ENCODE measurements around the gene SMIM33. TPM values are rescaled to one million over a fixed set of nuclear protein-coding genes. Genes with fewer than 3 reads are reported as not detected.
A peak's percentile ranks its signal among the peaks of the same experiment; 100 is the strongest.
"Not testable (repeated sequence)": the region's sequence is repeated elsewhere in the genome, so short reads cannot be mapped to it uniquely, and the experiment has no call there.

Gene SMIM33
- total RNA-seq, 1 donor from 2014 or later, result not detected

DNA sequence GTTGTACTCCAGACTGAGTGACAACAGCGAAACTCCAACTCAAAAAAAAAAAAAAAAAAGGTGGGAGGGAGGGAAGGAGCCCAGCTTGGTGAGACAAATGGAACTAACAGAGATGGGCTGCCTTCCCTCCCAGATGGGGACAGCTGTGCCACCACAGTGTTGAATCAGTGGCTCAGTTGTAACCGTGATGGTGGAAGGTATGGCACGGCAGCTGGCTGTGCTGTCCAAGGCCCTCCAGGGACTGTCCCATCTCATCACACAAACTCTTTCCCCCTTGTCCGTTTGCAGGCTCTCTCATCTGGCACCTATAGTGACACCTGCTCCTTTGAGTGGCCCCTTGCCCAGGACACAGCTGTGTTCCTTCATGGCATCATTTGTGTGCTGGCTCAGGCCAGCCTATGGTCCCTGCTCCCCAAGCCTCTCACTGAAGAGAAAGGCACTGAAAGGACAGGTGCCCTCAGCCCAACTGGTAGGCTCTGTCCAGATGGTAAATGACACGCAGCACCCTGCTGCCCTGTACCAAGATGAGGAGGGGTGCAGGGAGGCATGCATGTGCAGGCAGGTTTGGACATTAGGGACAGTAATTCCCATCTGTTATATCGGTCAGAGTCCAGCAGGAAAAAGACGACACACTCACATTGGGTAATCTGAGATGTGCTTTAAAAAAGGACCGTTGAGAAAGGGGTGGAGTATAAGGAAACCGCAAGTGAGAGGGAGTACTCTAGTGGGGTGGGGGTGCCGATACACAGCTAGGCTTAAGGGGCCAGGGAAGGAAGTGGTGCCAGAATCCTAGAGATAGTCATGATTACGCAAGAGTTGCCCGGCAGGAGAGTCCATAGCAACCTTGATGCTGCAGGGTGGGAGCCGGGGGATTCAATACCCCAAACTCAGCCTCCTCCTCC lies 4.3 kb downstream of the SMIM33 start:
- DNase-seq, result no peak
- TF ChIP-seq, protein P1, sequence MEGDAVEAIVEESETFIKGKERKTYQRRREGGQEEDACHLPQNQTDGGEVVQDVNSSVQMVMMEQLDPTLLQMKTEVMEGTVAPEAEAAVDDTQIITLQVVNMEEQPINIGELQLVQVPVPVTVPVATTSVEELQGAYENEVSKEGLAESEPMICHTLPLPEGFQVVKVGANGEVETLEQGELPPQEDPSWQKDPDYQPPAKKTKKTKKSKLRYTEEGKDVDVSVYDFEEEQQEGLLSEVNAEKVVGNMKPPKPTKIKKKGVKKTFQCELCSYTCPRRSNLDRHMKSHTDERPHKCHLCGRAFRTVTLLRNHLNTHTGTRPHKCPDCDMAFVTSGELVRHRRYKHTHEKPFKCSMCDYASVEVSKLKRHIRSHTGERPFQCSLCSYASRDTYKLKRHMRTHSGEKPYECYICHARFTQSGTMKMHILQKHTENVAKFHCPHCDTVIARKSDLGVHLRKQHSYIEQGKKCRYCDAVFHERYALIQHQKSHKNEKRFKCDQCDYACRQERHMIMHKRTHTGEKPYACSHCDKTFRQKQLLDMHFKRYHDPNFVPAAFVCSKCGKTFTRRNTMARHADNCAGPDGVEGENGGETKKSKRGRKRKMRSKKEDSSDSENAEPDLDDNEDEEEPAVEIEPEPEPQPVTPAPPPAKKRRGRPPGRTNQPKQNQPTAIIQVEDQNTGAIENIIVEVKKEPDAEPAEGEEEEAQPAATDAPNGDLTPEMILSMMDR (IDR thresholded peaks at IDR 0.05), result no peak
- Histone ChIP-seq H3K4me1 (peaks cover 62% of the 10 kb centered on the region), H3K27me3 (ENCODE audit: low read depth) (no peaks in the 10 kb centered on the region), H3K9me3 (no peaks in the 10 kb centered on the region), H3K4me3 (no peak overlapping the region), H3K36me3 (peaks cover 55% of the 10 kb centered on the region), H3K27ac (peak overlapping the region; percentile 24)
- intact Hi-C loops (cut with DNase I), result no loop called here
- peak; percentile 71 to 83 for ATAC-seq

DNA sequence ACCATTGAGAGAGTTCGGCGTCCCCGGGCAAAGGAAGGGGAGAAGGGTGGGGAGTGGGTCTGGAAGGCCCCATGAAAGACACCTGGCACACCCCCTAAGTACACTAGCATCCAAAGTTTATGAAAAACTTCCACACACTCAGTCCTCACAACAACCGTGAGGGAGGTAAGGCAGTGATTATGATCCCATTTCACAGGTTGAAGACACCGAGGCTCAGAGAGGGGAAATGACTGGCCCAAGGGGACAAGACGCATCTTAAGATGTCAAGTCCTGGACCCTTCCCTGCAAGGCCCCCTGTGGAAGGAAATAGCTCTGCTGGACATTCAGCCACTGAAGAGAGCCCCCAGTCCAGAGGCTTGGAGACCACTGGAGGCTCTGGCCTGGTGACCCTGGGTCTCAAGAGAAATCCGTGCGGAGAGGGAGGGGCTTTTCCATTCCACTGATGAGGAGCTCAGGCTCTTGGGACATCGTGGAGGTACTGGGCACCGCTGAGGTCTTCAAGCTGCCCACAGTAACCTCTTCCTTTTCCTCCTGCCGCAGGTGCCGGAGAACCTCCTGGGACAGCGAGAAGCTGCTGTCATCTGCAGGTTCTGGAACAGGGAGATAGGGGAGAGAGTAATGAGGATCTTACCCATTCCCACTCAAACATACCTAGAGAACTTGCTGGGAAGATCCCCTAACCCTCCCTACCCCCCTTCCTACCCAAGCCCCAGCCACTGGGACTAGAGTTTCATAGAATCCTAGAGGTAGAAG lies 5.2 kb downstream of the SMIM33 start:
- H3K27me3 ChIP-seq (ENCODE audit: low read depth), result no peaks in the 10 kb centered on the region
- ATAC-seq (no peak), DNase-seq (no peak)
- peak overlapping the region; percentile 38 for H3K27ac ChIP-seq
- H3K36me3 ChIP-seq, result peaks cover 63% of the 10 kb centered on the region
- intact Hi-C loops (cut with DNase I), result no loop called here
- no peak overlapping the region for H3K4me3 ChIP-seq
- TF ChIP-seq, protein P1 (IDR thresholded peaks at IDR 0.05), result no peak
- no peaks in the 10 kb centered on the region for H3K9me3 ChIP-seq
- peaks cover 64% of the 10 kb centered on the region for H3K4me1 ChIP-seq

DNA sequence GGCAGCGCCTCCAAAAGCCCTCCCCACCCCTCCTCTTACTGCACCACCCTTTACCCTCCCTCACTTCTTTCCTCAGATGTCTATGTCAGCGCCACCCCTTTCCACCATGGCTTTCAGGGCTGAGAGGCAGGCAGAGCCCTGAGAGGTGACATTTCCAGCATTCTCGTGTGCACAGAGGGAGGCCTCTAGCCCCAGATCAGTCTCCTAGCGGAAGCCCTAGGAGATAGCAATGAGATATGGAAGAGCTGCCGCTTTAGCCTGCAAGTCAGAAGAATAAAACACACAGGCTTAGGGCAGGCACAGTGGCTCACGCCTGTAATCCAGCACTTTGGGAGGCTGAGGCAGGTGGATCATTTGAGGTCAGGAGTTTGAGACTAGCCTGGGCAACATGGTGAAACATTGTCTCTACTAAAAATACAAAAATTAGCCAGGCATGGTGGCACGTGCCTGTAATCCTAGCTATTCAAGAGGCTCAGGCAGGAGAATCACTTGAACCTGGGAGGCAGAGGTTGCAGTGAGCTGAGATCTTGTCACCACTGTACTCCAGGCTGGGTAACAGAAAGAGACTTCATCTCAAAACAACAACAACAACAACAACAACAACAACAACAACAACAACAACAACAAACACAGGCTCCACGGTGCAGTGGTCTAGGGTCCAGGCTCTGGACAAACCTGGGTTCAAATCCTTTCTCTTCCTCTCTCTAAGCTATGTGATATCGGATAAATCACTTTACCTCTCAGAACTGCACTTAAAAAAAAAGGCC lies 8.0 kb downstream of the SMIM33 start:
- Histone ChIP-seq H3K4me1 (peaks cover 75% of the 10 kb centered on the region), H3K36me3 (peaks cover 63% of the 10 kb centered on the region)
- H3K27ac ChIP-seq; H3K9me3 ChIP-seq; H3K4me3 ChIP-seq; ATAC-seq; DNase-seq; intact Hi-C loops (cut with DNase I); H3K27me3 ChIP-seq (ENCODE audit: low read depth): not testable (repeated sequence)

DNA sequence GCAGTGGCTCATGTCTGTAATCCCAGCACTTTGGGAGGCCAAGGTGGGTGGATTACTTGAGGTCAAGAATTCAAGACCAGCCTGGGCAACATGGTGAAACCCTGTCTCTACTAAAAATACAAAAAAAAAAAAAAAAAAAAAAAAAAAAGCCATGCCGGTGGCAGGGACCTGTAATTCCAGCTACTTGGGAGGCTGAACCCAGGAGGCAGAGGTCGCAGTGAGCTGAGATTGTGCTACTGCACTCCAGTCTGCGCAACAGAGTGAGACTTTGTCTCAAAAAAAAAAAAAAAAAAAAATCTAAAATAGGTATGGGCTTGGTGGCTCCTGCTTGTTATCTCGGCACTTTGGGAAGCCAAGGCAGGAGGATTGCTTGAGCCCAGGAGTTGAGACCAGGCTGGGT lies 8.9 kb downstream of the SMIM33 start:
- H3K27ac ChIP-seq; H3K4me3 ChIP-seq; ATAC-seq; DNase-seq; intact Hi-C loops (cut with DNase I); H3K27me3 ChIP-seq (ENCODE audit: low read depth); H3K9me3 ChIP-seq: not testable (repeated sequence)
- H3K4me1 ChIP-seq, result peaks cover 66% of the 10 kb centered on the region
- H3K36me3 ChIP-seq, result peaks cover 60% of the 10 kb centered on the region

DNA sequence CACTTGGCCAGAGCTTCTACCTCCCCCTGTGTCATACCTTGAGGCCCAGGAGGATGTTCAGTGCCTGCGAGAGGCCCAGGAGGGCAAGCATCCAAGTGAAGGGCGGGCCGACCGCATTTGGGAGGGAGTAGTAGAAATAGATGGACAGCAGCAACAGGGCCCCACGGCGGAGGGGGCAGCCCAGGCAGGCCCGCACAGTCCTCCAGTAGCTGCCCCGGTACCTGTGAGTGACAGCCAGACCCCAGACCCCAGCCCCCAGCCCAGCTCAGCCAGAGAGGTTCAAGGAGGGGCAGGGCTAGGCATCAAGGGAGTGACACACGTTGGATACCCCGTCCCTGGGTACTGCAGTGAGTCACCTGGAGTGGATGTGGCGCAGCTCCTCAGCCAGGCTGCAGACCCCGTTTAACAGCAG lies 10.3 kb downstream of the SMIM33 start:
- H3K4me3 ChIP-seq, result peak overlapping the region; percentile 76
- TF ChIP-seq, protein P1 (IDR thresholded peaks at IDR 0.05), result no peak
- peaks cover 47% of the 10 kb centered on the region for H3K36me3 ChIP-seq
- intact Hi-C loops (cut with DNase I), result no loop called here
- H3K9me3 ChIP-seq, result no peaks in the 10 kb centered on the region
- H3K27ac ChIP-seq, result peak overlapping the region; percentile 99
- DNase-seq (peak; percentile 70), ATAC-seq (peak; percentile 32 to 43)
- no peaks in the 10 kb centered on the region for H3K27me3 ChIP-seq (ENCODE audit: low read depth)
- H3K4me1 ChIP-seq, result peaks cover 52% of the 10 kb centered on the region

DNA sequence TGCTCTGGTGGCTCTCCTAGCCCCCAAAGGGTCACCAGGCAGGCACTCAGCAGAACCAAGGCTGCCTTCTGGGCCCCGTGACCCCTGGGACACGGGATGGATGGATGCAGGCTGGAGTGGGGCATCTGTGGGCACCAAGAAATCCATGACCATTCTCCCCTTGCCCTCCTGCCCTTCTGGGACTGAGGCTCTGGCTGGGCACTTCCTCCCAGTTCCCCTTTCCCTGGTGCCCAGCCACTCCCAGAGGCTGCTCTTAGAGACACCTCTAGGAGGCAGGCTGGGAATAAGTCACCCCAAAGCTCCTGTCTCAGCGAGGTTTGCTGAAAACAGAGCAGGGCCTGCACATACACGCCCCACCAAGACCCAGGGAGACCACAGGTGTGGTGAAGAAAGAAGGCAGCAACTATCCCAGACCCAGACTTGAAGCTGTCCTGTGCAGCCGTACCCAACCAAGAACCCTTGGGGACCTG lies 10.8 kb downstream of the SMIM33 start:
- no peaks in the 10 kb centered on the region for H3K27me3 ChIP-seq (ENCODE audit: low read depth)
- H3K4me1 ChIP-seq, result peaks cover 50% of the 10 kb centered on the region
- ATAC-seq (peak; percentile 54 to 66), DNase-seq (peak; percentile 70)
- H3K36me3 ChIP-seq, result peaks cover 42% of the 10 kb centered on the region
- peak overlapping the region; percentile 76 for H3K4me3 ChIP-seq
- H3K27ac ChIP-seq, result peak overlapping the region; percentile 99
- TF ChIP-seq, protein P1 (IDR thresholded peaks at IDR 0.05), result peak; percentile 32
- no peaks in the 10 kb centered on the region for H3K9me3 ChIP-seq
- intact Hi-C loops (cut with DNase I), result no loop called here
